Pancreas (tissue), 10 donors: ENCODE data around the gene THOP1. TPM values are rescaled to one million over a fixed set of nuclear protein-coding genes. Genes with fewer than 3 reads are reported as not detected.

ENCODE experiments used
- ATAC-seq, 4 donors: fragments of 200-7000 bp; cut with Tn5 transposase; one replicate each; pipeline versions ENCODE4 v1.8.0 to v1.9.1; 2020; ENCODE audit warnings: mild to moderate bottlenecking in 4 of 4, moderate library complexity in 4 of 4
- DNase-seq, 6 donors: peaks; one replicate each; pipeline ENCODE4 v3.0.0-alpha.2; 2020
- FAIRE-seq: peaks from 2 replicates; lab custom pipeline; 2012; peaks lifted over from hg19 to GRCh38; lab: Jason Lieb, UNC
- H3K27ac ChIP-seq, 4 donors: fragments of 200-600 bp; sonication (generic); 1 replicate in 3 of 4; 2 replicates in 1 of 4; pipeline versions ENCODE4 v1.5.0 to v1.8.0; 2020
- H3K27me3 ChIP-seq, 4 donors: fragments of 200-600 bp; one replicate each; pipeline ENCODE4 v1.8.0; 2021
- H3K36me3 ChIP-seq, 3 donors: fragments of 200-600 bp; sonication (generic) in 1 of 3; one replicate each; pipeline versions ENCODE4 v1.5.0 to v1.8.0; 2020 to 2021
- H3K4me1 ChIP-seq, 3 donors: fragments of 200-600 bp; one replicate each; pipeline ENCODE4 v1.8.0; 2021
- H3K4me3 ChIP-seq, 4 donors: fragments of 200-600 bp; sonication (generic) in 2 of 4; one replicate each; pipeline versions ENCODE4 v1.5.0 to v1.8.0; 2020 to 2021
- H3K9me3 ChIP-seq, 4 donors: fragments of 200-600 bp; one replicate each; pipeline ENCODE4 v1.8.0; 2021
- WGBS, 2 donors: extraction: QIAGEN DNeasy Blood & Tissue Kit; methylation state at CpG; one replicate each; pipeline ENCODE4 v1.1.7; 2013; 5-methylcytosine and 5-hydroxymethylcytosine counted together
- intact Hi-C, 3 donors: fragments of 100-400 bp; cut with DNase I; formaldehyde crosslinking; loops; one replicate each; pipeline versions ENCODE4 v1.11.1 to v1.14.2; 2022
- polyA plus RNA-seq, 2 donors: library from polyadenylated mRNA; stranded (reverse); fragments of 200-250 nt; gene quantifications; one replicate each; pipeline ENCODE4 v1.2.3, GENCODE V29; 2013
- total RNA-seq, 6 donors: library from RNA; stranded (reverse); fragmentation: NEBNext Ultra II Directional in 4 of 6; extraction: Animal tissue kit (Norgen Biotek cat#: 25700) in 4 of 6; gene quantifications; one replicate each; pipeline versions ENCODE4 v1.2.1 to v1.2.4, GENCODE V29; 2021 to 2023
- TF ChIP-seq, protein P1 (sequence below), 4 donors: fragments of 200-600 bp; sonication (generic) in 3 of 4; IDR thresholded peaks; one replicate each; pipeline versions ENCODE4 v1.5.0 to v1.8.0; 2021; ENCODE audit warnings: antibody characterized with exemption in 4 of 4
- donor health status: healthy with polysubstance abuse.
- donor health status: DM: no; HTN: no; CAD: no; lungs with moderate emphysema.
- donor health status: DM: no; HTN: no; CAD: no.
- donor health status: control.
- donor health status: control.
- donor health status: Bipolar disorder and iron deficiency.
- donor health status: DM: yes; HTN: yes; CAD: no.
- donor health status: DM: no; HTN: no; CAD: no.
- donor health status: DM: no; HTN: no; CAD: no.
- donor health status: DM: yes; HTN: yes; CAD: no.

Gene THOP1
- total and polyA plus RNA-seq, 8 donors, result 11.6 to 124 (median 20.5) TPM

DNA sequence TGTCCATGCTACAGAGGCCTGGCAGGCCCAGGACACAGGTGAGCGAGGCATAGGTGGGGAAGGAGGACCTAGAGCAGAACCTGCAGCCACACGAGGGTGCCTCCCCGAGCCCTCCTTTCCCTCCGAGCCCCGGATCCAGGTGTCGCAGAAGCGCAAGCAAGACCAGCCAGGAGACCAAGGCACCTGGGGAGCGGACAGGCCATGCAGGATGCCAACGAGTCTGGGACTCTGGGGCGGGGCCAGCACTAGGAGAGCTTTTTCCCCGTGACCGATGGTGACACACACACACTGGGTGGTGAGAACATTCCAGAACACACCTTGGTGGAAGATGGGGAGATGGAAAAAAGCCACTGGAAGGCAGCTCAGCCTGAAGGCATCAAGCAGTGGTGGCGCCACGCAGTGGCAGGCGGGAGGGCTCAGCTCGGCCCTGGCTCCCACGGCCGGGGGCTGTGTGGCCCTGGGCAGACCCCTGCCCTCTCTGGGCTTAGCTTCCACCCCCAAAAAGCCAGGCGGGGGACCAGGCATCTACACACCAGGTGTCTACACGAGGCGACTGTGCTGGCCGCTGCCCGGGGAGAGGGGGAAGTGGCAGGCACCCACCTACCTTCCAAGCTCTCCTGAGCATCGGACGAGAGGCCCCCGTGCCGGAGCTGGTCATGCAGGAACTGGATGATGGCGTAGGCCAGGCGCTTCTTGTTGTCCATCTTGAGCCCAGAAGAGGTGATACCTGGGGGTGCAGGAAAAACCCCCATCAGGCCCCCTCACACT is 16.8 kb upstream of the THOP1 start:
- intact Hi-C loops, result loop anchor here in 1 of 3 donors (10.0 kb wide), 1 partner anchor 114 kb away; no protein-coding TSS in a partner anchor
- Histone ChIP-seq H3K36me3 (peaks cover 0 to 37% (median 2%) of the 10 kb centered on the region in 3 donors), H3K4me1 (no peaks in the 10 kb centered on the region), H3K27me3 (no peaks in the 10 kb centered on the region), H3K9me3 (no peaks in the 10 kb centered on the region), H3K27ac (no peak overlapping the region), H3K4me3 (no peak overlapping the region)
- WGBS, 2 donors, result 92 to 94% methylated on average over 29 of the region's 29 CpGs
- DNase-seq (no peak), FAIRE-seq (no peak), ATAC-seq (no peak)
- TF ChIP-seq, protein P1, sequence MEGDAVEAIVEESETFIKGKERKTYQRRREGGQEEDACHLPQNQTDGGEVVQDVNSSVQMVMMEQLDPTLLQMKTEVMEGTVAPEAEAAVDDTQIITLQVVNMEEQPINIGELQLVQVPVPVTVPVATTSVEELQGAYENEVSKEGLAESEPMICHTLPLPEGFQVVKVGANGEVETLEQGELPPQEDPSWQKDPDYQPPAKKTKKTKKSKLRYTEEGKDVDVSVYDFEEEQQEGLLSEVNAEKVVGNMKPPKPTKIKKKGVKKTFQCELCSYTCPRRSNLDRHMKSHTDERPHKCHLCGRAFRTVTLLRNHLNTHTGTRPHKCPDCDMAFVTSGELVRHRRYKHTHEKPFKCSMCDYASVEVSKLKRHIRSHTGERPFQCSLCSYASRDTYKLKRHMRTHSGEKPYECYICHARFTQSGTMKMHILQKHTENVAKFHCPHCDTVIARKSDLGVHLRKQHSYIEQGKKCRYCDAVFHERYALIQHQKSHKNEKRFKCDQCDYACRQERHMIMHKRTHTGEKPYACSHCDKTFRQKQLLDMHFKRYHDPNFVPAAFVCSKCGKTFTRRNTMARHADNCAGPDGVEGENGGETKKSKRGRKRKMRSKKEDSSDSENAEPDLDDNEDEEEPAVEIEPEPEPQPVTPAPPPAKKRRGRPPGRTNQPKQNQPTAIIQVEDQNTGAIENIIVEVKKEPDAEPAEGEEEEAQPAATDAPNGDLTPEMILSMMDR (IDR thresholded peaks at IDR 0.05), result no peak

DNA sequence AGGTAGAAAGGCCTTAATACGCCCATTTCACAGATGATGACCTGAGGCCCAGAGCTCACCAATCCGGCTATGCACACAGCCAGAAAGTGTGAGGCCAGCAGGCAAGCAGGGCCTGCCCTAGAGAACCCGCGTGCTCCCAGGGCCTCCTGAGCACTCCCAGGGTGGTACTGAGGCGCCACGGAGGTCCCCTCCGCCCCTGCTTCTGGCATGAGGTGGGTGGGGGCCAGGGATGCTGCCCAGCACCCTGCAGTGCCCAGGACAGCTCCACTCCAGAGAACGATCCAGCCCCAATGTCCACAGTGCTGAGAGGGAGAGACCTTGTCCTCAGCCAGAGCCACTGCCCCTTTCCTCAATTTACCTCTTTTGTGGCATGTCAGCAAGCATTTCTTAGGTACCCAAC is 16.1 kb upstream of the THOP1 start:
- no peaks in the 10 kb centered on the region for H3K27me3 ChIP-seq
- WGBS, 2 donors, result 93 to 95% methylated on average over 8 of the region's 8 CpGs
- TF ChIP-seq, protein P1 (IDR thresholded peaks at IDR 0.05), result no peak
- H3K36me3 ChIP-seq, result peaks cover 0 to 30% (median 0%) of the 10 kb centered on the region in 3 donors
- H3K4me1 ChIP-seq, result no peaks in the 10 kb centered on the region
- H3K4me3 ChIP-seq, result no peak overlapping the region
- H3K9me3 ChIP-seq, result no peaks in the 10 kb centered on the region
- DNase-seq, result no peak
- intact Hi-C loops, result loop anchor here in 1 of 3 donors (10.0 kb wide), 1 partner anchor 114 kb away; no protein-coding TSS in a partner anchor
- no peak overlapping the region for H3K27ac ChIP-seq
- no peak for ATAC-seq
- no peak for FAIRE-seq

GRCh38 chr19:2770055-2771013 is 15.0 kb upstream of the THOP1 start:
- Histone ChIP-seq H3K36me3 (peaks cover 0 to 19% (median 0%) of the 10 kb centered on the region in 3 donors), H3K4me3 (no peak overlapping the region), H3K9me3 (no peaks in the 10 kb centered on the region), H3K4me1 (no peaks in the 10 kb centered on the region), H3K27me3 (no peaks in the 10 kb centered on the region), H3K27ac (peak overlapping the region in 2 of 4 donors; percentile 33 to 46)
- FAIRE-seq (no peak), DNase-seq (no peak), ATAC-seq (peak in 3 of 4 donors; percentile 17 to 68 (median 50))
- intact Hi-C loops, result no loop called here
- TF ChIP-seq, protein P1 (IDR thresholded peaks at IDR 0.05), result no peak
- 77 to 83% methylated on average over 40 of the region's 40 CpGs for WGBS, 2 donors

DNA sequence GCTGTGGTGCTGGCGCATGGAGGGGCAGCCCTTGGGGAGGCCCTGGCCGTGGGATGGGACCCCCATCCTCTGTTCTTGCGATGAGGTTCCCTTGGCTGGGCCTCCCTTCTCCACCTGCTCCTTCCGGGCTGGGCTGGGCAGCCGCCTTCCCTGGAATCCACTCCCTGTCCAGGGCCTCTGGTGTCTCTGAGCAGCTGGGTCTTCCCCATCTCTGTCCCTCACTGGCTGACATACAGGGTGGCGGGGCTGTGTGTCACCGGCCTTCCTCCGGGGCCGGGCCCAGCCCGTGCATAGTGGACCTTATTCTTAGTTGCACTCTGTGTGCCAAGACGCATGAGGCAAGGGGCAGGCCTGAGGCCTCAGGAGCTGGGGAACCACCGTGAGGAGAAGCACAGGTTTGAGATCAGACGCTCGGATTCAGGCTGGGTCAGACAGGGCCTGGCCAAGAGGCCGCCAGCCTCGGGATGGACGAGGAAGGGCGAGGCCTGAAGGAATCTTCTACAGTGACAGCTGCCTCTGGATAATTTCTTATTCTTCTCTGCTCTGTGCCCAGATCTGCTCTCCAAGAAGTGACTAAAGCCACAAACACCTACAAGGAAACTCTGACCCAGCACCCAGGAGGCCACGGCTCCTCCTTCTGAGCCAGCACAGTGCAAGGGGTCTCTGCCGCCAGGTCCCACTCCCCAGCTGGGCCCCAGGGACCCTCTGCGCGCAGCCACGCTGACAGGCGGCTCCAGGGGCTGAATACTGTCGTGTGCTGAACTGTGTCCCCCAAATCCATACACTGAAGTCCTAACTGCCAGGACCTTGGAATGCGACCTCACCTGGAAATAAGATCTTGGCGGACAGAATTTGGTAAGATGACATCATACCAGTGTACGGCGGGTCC is 13.3 kb upstream of the THOP1 start:
- FAIRE-seq, result no peak

More for the DNA sequence above, 13.3 kb upstream of the THOP1 start:
- H3K4me1 ChIP-seq, result no peaks in the 10 kb centered on the region
- no peak overlapping the region for H3K4me3 ChIP-seq
- intact Hi-C loops, result no loop called here
- no peak overlapping the region for H3K27ac ChIP-seq
- no peaks in the 10 kb centered on the region for H3K9me3 ChIP-seq
- H3K27me3 ChIP-seq, result no peaks in the 10 kb centered on the region
- WGBS, 2 donors, result 85 to 86% methylated on average over 29 of the region's 29 CpGs
- ATAC-seq (no peak), DNase-seq (no peak)
- H3K36me3 ChIP-seq, result peaks cover 0 to 7% (median 0%) of the 10 kb centered on the region in 3 donors
- TF ChIP-seq, protein P1 (IDR thresholded peaks at IDR 0.05), result no peak
